Lung (tissue), 12 donors: ENCODE measurements around the gene CDCA4. TPM values are rescaled to one million over a fixed set of nuclear protein-coding genes. Genes with fewer than 3 reads are reported as not detected.

ENCODE experiments used
- ATAC-seq: fragments of 200-7000 bp; cut with Tn5 transposase; one replicate; pipeline ENCODE4 v1.9.1; 2020; ENCODE audit warnings: moderate number of reproducible peaks; ENCODE audit not compliant: insufficient read depth, low FRiP score
- DNase-seq, 3 donors: peaks; one replicate each; pipeline ENCODE4 v3.0.0-alpha.2; 2013 to 2017
- H3K27ac ChIP-seq, 2 donors: one replicate each; pipeline ENCODE4 v1.5.1; 2013; ENCODE audit warnings: mild to moderate bottlenecking in 2 of 2, moderate library complexity in 2 of 2, control low read depth in 1 of 2, inconsistent platforms in 1 of 2, low read depth in 1 of 2, low read length in 1 of 2
- H3K27me3 ChIP-seq, 3 donors: one replicate each; pipeline ENCODE4 v1.5.1; 2013; ENCODE audit warnings: low read length in 2 of 3; ENCODE audit not compliant: control insufficient read depth in 3 of 3, insufficient read depth in 3 of 3
- H3K36me3 ChIP-seq, 4 donors: one replicate each; pipeline ENCODE4 v1.5.1; 2013; ENCODE audit warnings: low read length in 4 of 4, mild to moderate bottlenecking in 1 of 4, moderate library complexity in 1 of 4; ENCODE audit not compliant: control insufficient read depth in 4 of 4, insufficient read depth in 4 of 4
- H3K4me1 ChIP-seq, 5 donors: one replicate each; pipeline ENCODE4 v1.5.1; 2013; ENCODE audit warnings: low read length in 5 of 5, mild to moderate bottlenecking in 2 of 5, moderate library complexity in 1 of 5; ENCODE audit not compliant: control insufficient read depth in 5 of 5, insufficient read depth in 5 of 5
- H3K4me3 ChIP-seq: one replicate; pipeline ENCODE4 v1.5.1; 2013; ENCODE audit warnings: mild to moderate bottlenecking, control low read depth, moderate library complexity
- H3K9ac ChIP-seq, 2 donors: one replicate each; pipeline ENCODE4 v1.5.1; 2013; ENCODE audit warnings: low read length in 2 of 2, control low read depth in 1 of 2; ENCODE audit not compliant: insufficient read depth in 1 of 2
- H3K9me3 ChIP-seq, 4 donors: one replicate each; pipeline ENCODE4 v1.5.1; 2013; ENCODE audit warnings: low read length in 3 of 4, mild to moderate bottlenecking in 1 of 4, moderate library complexity in 1 of 4; ENCODE audit not compliant: control insufficient read depth in 4 of 4, insufficient read depth in 3 of 4
- CTCF ChIP-seq: IDR thresholded peaks from 2 replicates; pipeline ENCODE4 v1.5.1; 2012; ENCODE audit warnings: mild to moderate bottlenecking; ENCODE audit errors: control extremely low read depth, extremely low read depth
- WGBS, 2 donors: extraction: QIAGEN DNeasy Blood & Tissue Kit; methylation state at CpG; one replicate each; pipeline ENCODE4 v1.1.7; 2013; 5-methylcytosine and 5-hydroxymethylcytosine counted together
- polyA plus RNA-seq, 2 donors: library from polyadenylated mRNA; stranded (reverse); fragments of 200-250 nt; gene quantifications; one replicate each; pipeline ENCODE4 v1.2.1, GENCODE V29; 2013
- total RNA-seq, 2 donors: library from RNA; depleted of rRNA in 1 of 2; stranded (reverse); fragments of >200 nt in 1 of 2; gene quantifications; one replicate each; pipeline ENCODE4 v1.2.1, GENCODE V29; 2014 to 2021
- donor health status: control.
- donor health status: control.
- donor health status: Bipolar disorder and iron deficiency.
- donor health status: healthy.
- donor health status: DM: yes; HTN: yes; CAD: no.

The CDCA4 gene
- total and polyA plus RNA-seq, 4 donors = 7.5 to 9.8 (median 8.2) TPM

GRCh38 chr14:104977681-104978653 is 42.9 kb downstream of the CDCA4 start, which contains the start of gene AHNAK2:
Gene AHNAK2, minus strand, starts transcription at chr14:104978374. Its CDS starts 137 bp downstream, at chr14:104978237.
- no peak within 1 kb of the TSS for H3K27ac ChIP-seq
- no peaks in the 10 kb centered on the region for H3K9me3 ChIP-seq
- H3K27me3 ChIP-seq = peaks cover 0 to 2% (median 0%) of the 10 kb centered on the region in 3 donors
- no peaks in the 10 kb centered on the region for H3K36me3 ChIP-seq
- 4% methylated on average over 83 to 111 of the region's 111 CpGs for WGBS, 2 donors
- no peak for TF ChIP-seq CTCF
- peak; percentile 64 to 84 (median 83) for DNase-seq
- ATAC-seq = peak; percentile 69
- no peak within 1 kb of the TSS for H3K9ac ChIP-seq
- no peak within 1 kb of the TSS for H3K4me3 ChIP-seq
- H3K4me1 ChIP-seq = peaks cover 3 to 36% (median 5%) of the 10 kb centered on the region in 5 donors

DNA sequence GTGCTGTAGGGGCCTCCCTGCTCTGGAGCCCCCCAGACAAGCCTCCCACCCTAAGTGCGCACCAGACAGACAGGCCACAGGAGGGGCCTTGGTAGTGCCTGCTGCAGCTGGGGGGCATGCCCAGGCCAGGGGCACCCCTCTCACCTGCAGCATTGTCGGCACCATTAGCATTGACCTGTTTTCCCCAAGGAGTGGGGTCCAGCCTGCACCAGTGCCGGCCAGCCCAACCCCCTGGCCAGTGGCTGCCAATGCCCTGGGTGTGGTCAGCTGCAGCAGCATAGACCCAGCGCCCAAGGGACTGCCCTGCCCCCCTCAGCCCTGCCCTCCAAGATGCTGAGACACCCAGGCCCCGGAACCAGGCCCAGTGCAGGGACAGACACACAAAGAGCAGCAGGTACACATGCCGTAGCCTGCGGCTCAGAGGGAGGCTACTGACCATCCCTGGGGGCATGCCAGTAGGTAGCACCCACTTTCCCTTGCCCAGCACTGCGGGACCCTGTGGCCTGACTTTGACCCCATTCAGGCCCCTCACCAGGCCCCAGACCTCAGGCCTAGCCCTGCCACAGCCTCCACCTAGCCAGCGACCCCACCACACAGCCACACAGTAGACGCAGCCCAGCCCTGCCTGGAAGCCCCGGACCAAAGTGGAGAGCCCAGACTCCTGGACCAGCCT is 43.7 kb downstream of the CDCA4 start:
- Histone ChIP-seq H3K4me1 (peaks cover 3 to 42% (median 5%) of the 10 kb centered on the region in 5 donors), H3K27ac (no peak overlapping the region), H3K36me3 (no peaks in the 10 kb centered on the region), H3K4me3 (no peak overlapping the region), H3K27me3 (peaks cover 0 to 2% (median 0%) of the 10 kb centered on the region in 3 donors), H3K9me3 (no peaks in the 10 kb centered on the region), H3K9ac (no peak overlapping the region)
- no peak for ATAC-seq
- no peak for TF ChIP-seq CTCF
- 69 to 74% methylated on average over 10 to 11 of the region's 11 CpGs for WGBS, 2 donors
- DNase-seq = no peak

GRCh38 chr14:104976198-104977007 is 44.5 kb downstream of the CDCA4 start:
- WGBS, 2 donors = 43 to 48% methylated on average over 19 to 21 of the region's 21 CpGs
- Histone ChIP-seq H3K4me3 (no peak overlapping the region), H3K9me3 (no peaks in the 10 kb centered on the region), H3K4me1 (peaks cover 3 to 47% (median 5%) of the 10 kb centered on the region in 5 donors), H3K9ac (no peak overlapping the region), H3K27me3 (peaks cover 0 to 2% (median 0%) of the 10 kb centered on the region in 3 donors), H3K27ac (no peak overlapping the region), H3K36me3 (no peaks in the 10 kb centered on the region)
- peak; percentile 45 for ATAC-seq
- DNase-seq = peak; percentile 66 to 80 (median 73)
- TF ChIP-seq CTCF = peak; percentile 91
